ENCODE data around the gene PRKCSH.

PRKCSH gene

GRCh38 chr19:11481534-11482383 lies 46.3 kb downstream of the PRKCSH start:
- peak; percentile 85 for DNase-seq
- TF ChIP-seq GATA1 (IDR thresholded peaks at IDR 0.05; ENCODE audit: low read depth, low read length) (no peak), POLR2A (IDR thresholded peaks at IDR 0.05; ENCODE audit: low read length) (peak; percentile 48)

- TF ChIP-seq POLR2A (IDR thresholded peaks at IDR 0.05; ENCODE audit: low read length) (no peak), GATA1 (IDR thresholded peaks at IDR 0.05; ENCODE audit: low read depth, low read length) (no peak)
- peak; percentile 88 to 92 for DNase-seq
Measured at GRCh38 chr19:11482384-11483050, 47.1 kb downstream of the PRKCSH start.

DNA sequence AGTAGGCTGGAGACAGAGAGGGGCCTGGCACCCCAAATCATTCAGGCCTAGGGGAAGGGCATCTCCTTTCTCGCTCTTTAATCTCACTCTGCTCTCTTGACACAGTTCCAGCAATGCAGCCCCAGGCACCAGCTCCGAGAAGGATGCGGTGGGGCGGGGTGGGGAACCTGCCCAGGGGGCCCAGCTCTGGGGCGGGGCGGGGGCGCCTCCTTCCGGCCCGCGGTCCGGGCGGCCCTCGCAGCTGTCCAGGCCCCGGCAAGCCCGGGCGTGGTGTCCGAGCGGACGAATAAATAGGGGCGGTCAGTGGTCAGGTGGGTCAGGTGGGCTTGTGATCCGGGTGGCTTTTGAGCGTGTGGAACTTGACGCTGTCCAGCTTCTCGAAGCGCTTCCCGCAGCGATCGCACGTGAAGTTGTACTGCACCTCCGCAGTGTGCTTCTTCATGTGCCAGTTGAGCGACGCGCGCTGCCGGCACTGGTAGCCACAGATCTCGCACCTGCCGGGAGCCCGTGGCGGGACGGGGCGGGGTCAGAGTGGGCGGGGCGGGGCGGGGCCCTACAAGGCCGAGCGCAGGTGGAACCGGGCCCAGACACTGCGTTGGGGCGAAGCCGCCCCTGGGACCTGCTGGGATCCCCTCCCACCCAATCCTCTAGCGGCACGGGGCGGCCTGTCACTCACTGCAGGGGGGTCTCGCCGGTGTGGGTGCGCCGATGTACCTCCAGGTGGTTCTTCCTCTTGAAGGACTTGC lies 48.1 kb downstream of the PRKCSH start:
- no peak for DNase-seq
- no peak for TF ChIP-seq GATA1 (IDR thresholded peaks at IDR 0.05; ENCODE audit: low read depth, low read length)
- TF ChIP-seq POLR2A (IDR thresholded peaks at IDR 0.05; ENCODE audit: low read length): no peak

- DNase-seq: no peak
- TF ChIP-seq GATA1 (IDR thresholded peaks at IDR 0.05; ENCODE audit: low read depth, low read length) (no peak), POLR2A (IDR thresholded peaks at IDR 0.05; ENCODE audit: low read length) (no peak)
Measured at GRCh38 chr19:11485245-11485837, 49.9 kb downstream of the PRKCSH start.

- no peak for TF ChIP-seq POLR2A (IDR thresholded peaks at IDR 0.05; ENCODE audit: low read length)
- TF ChIP-seq GATA1 (IDR thresholded peaks at IDR 0.05; ENCODE audit: low read depth, low read length): no peak
- DNase-seq: no peak
Measured at GRCh38 chr19:11486661-11487503, 51.4 kb downstream of the PRKCSH start.

GRCh38 chr19:11489378-11489777 lies 53.9 kb downstream of the PRKCSH start:
- no peak for TF ChIP-seq GATA1 (IDR thresholded peaks at IDR 0.05; ENCODE audit: low read depth, low read length)
- no peak for TF ChIP-seq POLR2A (IDR thresholded peaks at IDR 0.05; ENCODE audit: low read length)
- DNase-seq: no peak

DNA sequence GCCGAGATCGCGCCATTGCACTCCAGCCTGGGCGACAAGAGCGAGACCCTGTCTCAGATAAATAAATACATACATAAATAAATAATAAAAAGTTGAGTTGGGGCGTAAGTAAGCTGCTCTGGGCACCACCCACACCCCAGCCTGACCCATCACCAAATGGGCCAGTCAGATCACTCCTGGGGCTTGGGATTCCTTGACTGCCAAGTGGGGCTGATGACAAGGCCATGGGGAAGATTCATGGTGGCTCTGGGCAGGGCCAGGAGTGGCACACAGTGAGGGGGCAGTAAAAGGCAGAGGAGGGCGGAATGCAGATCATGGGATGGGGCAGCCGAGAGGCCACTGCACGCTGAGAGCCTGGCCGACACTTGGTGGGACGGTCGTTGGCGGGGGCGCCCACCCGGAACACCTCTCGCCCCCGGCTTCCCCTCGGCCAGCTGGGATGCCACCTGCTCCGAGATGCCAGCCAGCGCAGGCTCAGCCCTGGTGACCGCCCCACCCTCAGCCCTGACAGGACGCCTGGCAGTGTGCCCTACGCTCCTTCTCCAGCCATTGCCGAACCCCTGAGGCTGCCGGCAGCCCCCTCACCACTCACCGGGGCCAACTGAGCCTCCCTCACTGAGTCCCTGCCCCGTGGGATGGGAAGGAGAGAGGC lies 59.3 kb downstream of the PRKCSH start:
- no peak for TF ChIP-seq POLR2A (IDR thresholded peaks at IDR 0.05; ENCODE audit: low read length)
- no peak for TF ChIP-seq GATA1 (IDR thresholded peaks at IDR 0.05; ENCODE audit: low read depth, low read length)
- DNase-seq: no peak

- DNase-seq: no peak
- no peak for TF ChIP-seq GATA1 (IDR thresholded peaks at IDR 0.05; ENCODE audit: low read depth, low read length)
- TF ChIP-seq POLR2A (IDR thresholded peaks at IDR 0.05; ENCODE audit: low read length): no peak
Measured at GRCh38 chr19:11495481-11495880, 60.0 kb downstream of the PRKCSH start.

DNA sequence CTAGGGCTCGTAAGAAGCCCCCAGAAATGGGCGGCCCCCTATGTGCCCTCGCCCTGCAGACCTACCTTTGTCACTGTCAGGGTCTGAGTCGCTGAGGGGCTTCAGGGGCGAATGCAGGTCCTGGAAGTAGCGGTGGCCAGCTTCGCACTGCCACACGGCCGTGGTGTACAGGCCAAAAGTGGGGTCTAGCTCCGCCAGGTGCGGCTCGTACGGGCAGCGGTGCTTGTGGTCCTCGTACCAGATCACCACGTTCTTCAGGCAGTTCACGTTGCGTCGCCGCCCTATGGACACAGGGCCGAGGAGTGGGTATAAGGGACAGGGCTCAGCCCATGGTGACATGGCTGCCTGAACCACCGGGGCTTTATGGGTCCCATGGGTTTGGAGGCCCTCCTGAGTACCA lies 60.5 kb downstream of the PRKCSH start:
- DNase-seq: no peak
- TF ChIP-seq POLR2A (IDR thresholded peaks at IDR 0.05; ENCODE audit: low read length) (no peak), GATA1 (IDR thresholded peaks at IDR 0.05; ENCODE audit: low read depth, low read length) (no peak)

DNA sequence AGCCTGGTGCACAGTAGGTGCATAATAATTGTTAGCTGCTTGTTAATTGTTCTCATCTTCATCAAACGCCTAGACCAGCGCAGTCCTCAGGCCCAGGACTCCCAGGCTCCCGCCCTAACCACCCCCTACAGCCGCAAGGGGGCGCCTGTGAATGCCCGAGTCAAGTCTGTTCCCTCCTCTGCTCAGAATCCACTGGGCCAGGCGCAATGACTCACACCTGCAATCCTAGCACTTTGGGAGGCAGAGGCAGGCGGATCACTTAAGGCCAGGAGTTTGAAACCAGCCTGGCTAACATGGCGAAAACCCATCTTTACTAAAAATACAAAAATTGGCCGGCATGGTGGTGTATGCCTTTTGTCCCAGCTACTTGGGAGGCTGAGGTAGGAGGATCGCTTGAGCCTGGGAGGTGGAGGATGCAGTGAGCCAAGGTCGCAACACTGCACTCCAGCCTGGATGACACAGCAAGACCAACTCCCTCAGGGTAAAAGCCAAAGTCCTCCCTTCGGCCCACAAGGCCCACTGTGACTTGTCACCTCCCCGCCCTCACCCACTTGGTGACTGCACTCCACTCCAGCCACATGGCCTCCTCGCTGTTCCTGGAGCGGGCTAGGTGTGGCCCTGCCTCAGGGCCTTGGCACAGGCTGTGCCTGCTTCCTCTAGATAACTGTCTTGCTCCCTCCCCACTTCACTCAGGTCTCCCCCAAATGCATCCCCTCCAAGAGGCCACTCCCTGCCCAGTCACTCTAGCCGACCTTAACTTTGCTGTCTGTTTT lies 61.1 kb downstream of the PRKCSH start:
- DNase-seq: peak; percentile 83 to 90
- no peak for TF ChIP-seq GATA1 (IDR thresholded peaks at IDR 0.05; ENCODE audit: low read depth, low read length)
- peak; percentile 28 for TF ChIP-seq POLR2A (IDR thresholded peaks at IDR 0.05; ENCODE audit: low read length)

GRCh38 chr19:11499220-11499726 lies 63.8 kb downstream of the PRKCSH start:
- DNase-seq: no peak
- TF ChIP-seq POLR2A (IDR thresholded peaks at IDR 0.05; ENCODE audit: low read length): no peak
- TF ChIP-seq GATA1 (IDR thresholded peaks at IDR 0.05; ENCODE audit: low read depth, low read length): no peak

All from erythroblast (primary cell).